Retinal pigment epithelial cell (primary cell): Measurements from ENCODE around the gene ZNHIT2.

Experiments
- DNase-seq: peaks from one replicate; pipeline ENCODE4 v3.0.0-alpha.2; 2010; ENCODE audit warnings: low read depth
- H3K4me3 ChIP-seq: 2 replicates; pipeline ENCODE4 v1.5.1; 2011; ENCODE audit warnings: mild to moderate bottlenecking, low read length, control low read depth, moderate library complexity
- TF ChIP-seq, protein P1 (sequence below): conservative IDR thresholded peaks from 2 replicates; pipeline ENCODE4 v1.5.1; 2011; ENCODE audit warnings: low read depth, low read length, control low read depth, inconsistent platforms

Gene ZNHIT2

GRCh38 chr11:65118097-65118837, 766 bp upstream of the ZNHIT2 start:
- TF ChIP-seq, protein P1, sequence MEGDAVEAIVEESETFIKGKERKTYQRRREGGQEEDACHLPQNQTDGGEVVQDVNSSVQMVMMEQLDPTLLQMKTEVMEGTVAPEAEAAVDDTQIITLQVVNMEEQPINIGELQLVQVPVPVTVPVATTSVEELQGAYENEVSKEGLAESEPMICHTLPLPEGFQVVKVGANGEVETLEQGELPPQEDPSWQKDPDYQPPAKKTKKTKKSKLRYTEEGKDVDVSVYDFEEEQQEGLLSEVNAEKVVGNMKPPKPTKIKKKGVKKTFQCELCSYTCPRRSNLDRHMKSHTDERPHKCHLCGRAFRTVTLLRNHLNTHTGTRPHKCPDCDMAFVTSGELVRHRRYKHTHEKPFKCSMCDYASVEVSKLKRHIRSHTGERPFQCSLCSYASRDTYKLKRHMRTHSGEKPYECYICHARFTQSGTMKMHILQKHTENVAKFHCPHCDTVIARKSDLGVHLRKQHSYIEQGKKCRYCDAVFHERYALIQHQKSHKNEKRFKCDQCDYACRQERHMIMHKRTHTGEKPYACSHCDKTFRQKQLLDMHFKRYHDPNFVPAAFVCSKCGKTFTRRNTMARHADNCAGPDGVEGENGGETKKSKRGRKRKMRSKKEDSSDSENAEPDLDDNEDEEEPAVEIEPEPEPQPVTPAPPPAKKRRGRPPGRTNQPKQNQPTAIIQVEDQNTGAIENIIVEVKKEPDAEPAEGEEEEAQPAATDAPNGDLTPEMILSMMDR, result no peak
- DNase-seq, result no peak
- no peak overlapping the region for H3K4me3 ChIP-seq

- DNase-seq, result no peak
- TF ChIP-seq, protein P1, result no peak
- H3K4me3 ChIP-seq, result peak overlapping the region; percentile 79
These were observed 913 bp downstream of the ZNHIT2 start for GRCh38 chr11:65116370-65117205.

GRCh38 chr11:65115361-65116082, 2.0 kb downstream of the ZNHIT2 start:
- TF ChIP-seq, protein P1, result no peak
- no peak overlapping the region for H3K4me3 ChIP-seq
- no peak for DNase-seq

DNA sequence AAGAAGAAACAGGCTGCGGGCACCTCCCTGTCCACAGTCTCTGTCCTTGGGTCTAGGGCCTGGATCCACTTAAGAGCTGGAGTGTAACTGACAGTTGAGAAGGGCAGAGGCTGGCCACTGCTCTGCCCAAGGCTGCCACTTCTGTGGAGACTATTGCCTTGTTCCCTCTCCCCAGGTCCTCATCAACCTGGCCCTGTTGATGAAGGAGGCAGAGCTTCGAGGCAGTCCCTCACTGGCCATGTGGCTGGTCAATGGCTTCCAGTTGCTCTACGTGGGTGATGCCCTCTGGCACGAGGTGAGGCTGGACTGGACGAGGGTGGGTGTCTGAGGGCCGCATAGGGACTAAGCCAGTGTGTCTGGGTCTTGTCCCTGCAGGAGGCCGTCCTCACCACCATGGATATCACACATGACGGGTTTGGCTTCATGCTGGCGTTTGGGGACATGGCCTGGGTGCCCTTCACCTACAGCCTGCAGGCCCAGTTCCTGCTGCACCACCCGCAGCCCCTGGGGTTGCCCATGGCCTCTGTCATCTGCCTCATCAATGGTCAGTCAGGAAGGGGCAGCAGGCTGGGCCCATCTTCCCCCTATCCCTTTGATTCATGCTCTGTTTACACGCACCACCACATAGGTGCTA, 2.8 kb downstream of the ZNHIT2 start:
- no peak for DNase-seq
- TF ChIP-seq, protein P1, result no peak
- H3K4me3 ChIP-seq, result no peak overlapping the region

- no peak overlapping the region for H3K4me3 ChIP-seq
- DNase-seq, result no peak
- TF ChIP-seq, protein P1, result no peak
These were observed 3.7 kb downstream of the ZNHIT2 start for GRCh38 chr11:65113839-65114238.

GRCh38 chr11:65113361-65113756, 4.1 kb downstream of the ZNHIT2 start:
- TF ChIP-seq, protein P1, result no peak
- peak overlapping the region; percentile 79 for H3K4me3 ChIP-seq
- DNase-seq, result no peak
